Measurements from ENCODE around the gene PCCA.

Gene PCCA

DNA sequence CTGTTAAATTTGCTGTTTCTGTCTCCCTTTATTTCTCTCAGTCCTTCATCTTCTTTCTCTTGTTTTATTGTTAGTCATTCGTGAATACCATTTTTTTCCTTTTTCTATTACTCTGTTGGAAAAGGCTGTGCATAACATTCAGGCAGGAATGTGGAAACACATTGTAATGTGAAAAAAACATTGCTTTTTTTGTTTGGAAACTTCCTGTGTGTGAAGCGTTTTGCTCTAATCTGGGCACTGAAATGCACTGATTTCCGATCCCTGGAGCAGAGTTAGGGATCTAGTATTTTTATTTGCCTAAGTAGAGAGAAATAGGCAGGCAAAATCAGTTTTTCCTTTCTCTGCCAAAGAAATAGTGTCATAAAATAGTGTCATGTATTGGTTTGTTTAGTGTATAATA, 155.5 kb downstream of the PCCA start:
- H3K27me3 ChIP-seq (ENCODE audit: insufficient read depth, low read depth, severe bottlenecking): no peaks in the 10 kb centered on the region
- no peak for DNase-seq
- H3K4me3 ChIP-seq (ENCODE audit: low read depth, low read length): no peak overlapping the region

GRCh38 chr13:100245104-100245503, 156.2 kb downstream of the PCCA start:
- TF ChIP-seq, protein P1, sequence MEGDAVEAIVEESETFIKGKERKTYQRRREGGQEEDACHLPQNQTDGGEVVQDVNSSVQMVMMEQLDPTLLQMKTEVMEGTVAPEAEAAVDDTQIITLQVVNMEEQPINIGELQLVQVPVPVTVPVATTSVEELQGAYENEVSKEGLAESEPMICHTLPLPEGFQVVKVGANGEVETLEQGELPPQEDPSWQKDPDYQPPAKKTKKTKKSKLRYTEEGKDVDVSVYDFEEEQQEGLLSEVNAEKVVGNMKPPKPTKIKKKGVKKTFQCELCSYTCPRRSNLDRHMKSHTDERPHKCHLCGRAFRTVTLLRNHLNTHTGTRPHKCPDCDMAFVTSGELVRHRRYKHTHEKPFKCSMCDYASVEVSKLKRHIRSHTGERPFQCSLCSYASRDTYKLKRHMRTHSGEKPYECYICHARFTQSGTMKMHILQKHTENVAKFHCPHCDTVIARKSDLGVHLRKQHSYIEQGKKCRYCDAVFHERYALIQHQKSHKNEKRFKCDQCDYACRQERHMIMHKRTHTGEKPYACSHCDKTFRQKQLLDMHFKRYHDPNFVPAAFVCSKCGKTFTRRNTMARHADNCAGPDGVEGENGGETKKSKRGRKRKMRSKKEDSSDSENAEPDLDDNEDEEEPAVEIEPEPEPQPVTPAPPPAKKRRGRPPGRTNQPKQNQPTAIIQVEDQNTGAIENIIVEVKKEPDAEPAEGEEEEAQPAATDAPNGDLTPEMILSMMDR (IDR thresholded peaks at IDR 0.05; ENCODE audit: low read depth, low read length): no peak
- Histone ChIP-seq H3K4me3 (ENCODE audit: low read depth, low read length) (no peak overlapping the region), H3K9me3 (ENCODE audit: severe bottlenecking) (peaks cover 9% of the 10 kb centered on the region), H3K36me3 (no peaks in the 10 kb centered on the region), H3K27me3 (ENCODE audit: insufficient read depth, low read depth, severe bottlenecking) (no peaks in the 10 kb centered on the region), H3K27ac (no peak overlapping the region)
- DNase-seq: no peak

More for the DNA sequence above, 155.5 kb downstream of the PCCA start:
- TF ChIP-seq, protein P1 (IDR thresholded peaks at IDR 0.05; ENCODE audit: low read depth, low read length): no peak
- Histone ChIP-seq H3K27ac (no peak overlapping the region), H3K36me3 (no peaks in the 10 kb centered on the region), H3K9me3 (ENCODE audit: severe bottlenecking) (peaks cover 9% of the 10 kb centered on the region)

DNA sequence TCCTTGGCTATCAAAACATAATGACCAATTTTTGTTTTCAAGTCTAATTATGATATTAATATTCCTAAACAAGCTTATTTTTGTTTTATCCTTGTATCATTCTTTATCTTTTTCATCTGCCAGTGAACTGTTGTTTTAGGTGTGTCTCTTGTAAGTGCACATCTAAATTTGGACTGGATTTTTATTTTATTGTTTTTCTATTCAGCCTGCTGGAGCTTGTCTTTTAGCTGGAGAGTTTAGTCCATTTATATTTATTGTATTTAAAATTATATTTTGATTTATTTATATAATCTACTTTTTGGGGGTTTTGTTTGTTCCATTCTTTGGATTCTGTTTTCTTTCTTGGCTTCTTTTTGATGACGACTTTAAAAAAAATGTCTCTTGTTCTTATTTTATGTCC, 159.0 kb downstream of the PCCA start:
- H3K36me3 ChIP-seq: no peaks in the 10 kb centered on the region
- H3K27ac ChIP-seq: no peak overlapping the region
- peaks cover 9% of the 10 kb centered on the region for H3K9me3 ChIP-seq (ENCODE audit: severe bottlenecking)
- no peak for DNase-seq
- H3K27me3 ChIP-seq (ENCODE audit: insufficient read depth, low read depth, severe bottlenecking): no peaks in the 10 kb centered on the region
- H3K4me3 ChIP-seq (ENCODE audit: low read depth, low read length): no peak overlapping the region
- TF ChIP-seq, protein P1 (IDR thresholded peaks at IDR 0.05; ENCODE audit: low read depth, low read length): no peak

DNA sequence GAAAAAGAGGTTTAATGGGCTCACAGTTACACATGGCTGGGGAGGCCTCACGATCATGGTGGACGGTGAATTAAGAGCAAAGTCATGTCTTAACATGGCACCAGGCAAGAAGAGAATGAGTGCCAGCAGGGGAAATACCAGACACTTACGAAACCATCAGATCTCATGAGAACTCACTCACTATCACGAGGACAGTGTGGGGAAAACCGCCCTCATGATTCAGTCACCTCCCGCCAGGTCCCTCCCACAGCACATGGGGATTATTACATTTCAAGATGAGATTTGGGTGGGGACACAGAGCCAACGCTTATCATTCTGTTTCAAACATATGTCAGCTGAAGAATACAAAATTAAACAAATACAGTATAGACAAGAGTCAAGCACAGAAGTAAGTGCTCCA, 165.1 kb downstream of the PCCA start:
- no peak for DNase-seq
- Histone ChIP-seq H3K27ac (no peak overlapping the region), H3K27me3 (ENCODE audit: insufficient read depth, low read depth, severe bottlenecking) (no peaks in the 10 kb centered on the region), H3K9me3 (ENCODE audit: severe bottlenecking) (no peaks in the 10 kb centered on the region), H3K4me3 (ENCODE audit: low read depth, low read length) (no peak overlapping the region), H3K36me3 (no peaks in the 10 kb centered on the region; the same call in 1 of the 2 replicates)
- TF ChIP-seq, protein P1 (IDR thresholded peaks at IDR 0.05; ENCODE audit: low read depth, low read length): no peak

- DNase-seq: no peak
- H3K36me3 ChIP-seq: no peaks in the 10 kb centered on the region
- TF ChIP-seq, protein P1 (IDR thresholded peaks at IDR 0.05; ENCODE audit: low read depth, low read length): no peak
- no peak overlapping the region for H3K27ac ChIP-seq
- no peaks in the 10 kb centered on the region for H3K9me3 ChIP-seq (ENCODE audit: severe bottlenecking)
- no peak overlapping the region for H3K4me3 ChIP-seq (ENCODE audit: low read depth, low read length)
- H3K27me3 ChIP-seq (ENCODE audit: insufficient read depth, low read depth, severe bottlenecking): no peaks in the 10 kb centered on the region
These were observed 173.5 kb downstream of the PCCA start for GRCh38 chr13:100262404-100262803.

- TF ChIP-seq, protein P1 (IDR thresholded peaks at IDR 0.05; ENCODE audit: low read depth, low read length): no peak
These were observed 177.1 kb downstream of the PCCA start for GRCh38 chr13:100266026-100266425.

More at GRCh38 chr13:100266026-100266425, 177.1 kb downstream of the PCCA start:
- Histone ChIP-seq H3K4me3 (ENCODE audit: low read depth, low read length) (no peak overlapping the region), H3K27ac (no peak overlapping the region), H3K27me3 (ENCODE audit: insufficient read depth, low read depth, severe bottlenecking) (no peaks in the 10 kb centered on the region), H3K36me3 (peaks cover 16% of the 10 kb centered on the region), H3K9me3 (ENCODE audit: severe bottlenecking) (no peaks in the 10 kb centered on the region)
- DNase-seq: no peak
